ENCODE measurements around the gene UMODL1. TPM values are rescaled to one million over a fixed set of nuclear protein-coding genes. Genes with fewer than 3 reads are reported as not detected.

The UMODL1 gene
- total RNA-seq, 2 experiments from 2014 or later: 7.4 to 12.3 TPM

- H3K9me2 ChIP-seq (ENCODE audit: insufficient read depth, low read length): no peaks in the 10 kb centered on the region
- no peaks in the 10 kb centered on the region for H3K36me3 ChIP-seq (ENCODE audit: insufficient read depth, low read length)
- TF ChIP-seq CTCF (conservative IDR thresholded peaks at IDR 0.05; ENCODE audit: low read length) (no peak), EZH2phosphoT487 (IDR thresholded peaks at IDR 0.05; ENCODE audit: borderline replicate concordance, low read depth, low read length) (no peak)
- no peaks in the 10 kb centered on the region for H4K20me1 ChIP-seq (ENCODE audit: insufficient read depth, low read length)
- H3K4me2 ChIP-seq (ENCODE audit: low read length): peak overlapping the region; percentile 13; the same call in 1 of the 2 replicates
- ChIA-PET CTCF (ENCODE audit: unreplicated experiment) (interaction anchor here (1.1 to 1.7 kb wide), 4 partner anchors 69 to 94 kb away, joined by 6 to 13 read pairs (median 7); no protein-coding TSS in a partner anchor), POLR2A (interaction anchor here (1.2 to 1.7 kb wide), 3 partner anchors 81 to 146 kb away, joined by 3 to 4 read pairs (median 3); no protein-coding TSS in a partner anchor)
- H3K4me3 ChIP-seq (ENCODE audit: low read depth, low read length, poor library complexity, severe bottlenecking): no peak overlapping the region
- no peaks in the 10 kb centered on the region for H3K9me3 ChIP-seq (ENCODE audit: low read length)
- H2AFZ ChIP-seq (ENCODE audit: low read length): peak overlapping the region; percentile 76
- no peak for DNase-seq (ENCODE audit: low spot score)
- BruUV-seq (replicated peaks): no TSS peak
- H3K79me2 ChIP-seq (ENCODE audit: insufficient read depth, low read depth, low read length): no peaks in the 10 kb centered on the region
- peaks cover 31% of the 10 kb centered on the region for H3K4me1 ChIP-seq (ENCODE audit: insufficient read depth, low read length, poor library complexity, severe bottlenecking)
- intact Hi-C loops (cut with micrococcal nuclease; ENCODE audit: unreplicated experiment): loop anchor here (1.0 to 2.0 kb wide), 7 partner anchors 55 to 372 kb away; no protein-coding TSS in a partner anchor
- H3K27ac ChIP-seq (ENCODE audit: low read depth, low read length, poor library complexity, severe bottlenecking): peak overlapping the region; percentile 41
Measured at GRCh38 chr21:42164818-42165217, 93.7 kb downstream of the UMODL1 start.

DNA sequence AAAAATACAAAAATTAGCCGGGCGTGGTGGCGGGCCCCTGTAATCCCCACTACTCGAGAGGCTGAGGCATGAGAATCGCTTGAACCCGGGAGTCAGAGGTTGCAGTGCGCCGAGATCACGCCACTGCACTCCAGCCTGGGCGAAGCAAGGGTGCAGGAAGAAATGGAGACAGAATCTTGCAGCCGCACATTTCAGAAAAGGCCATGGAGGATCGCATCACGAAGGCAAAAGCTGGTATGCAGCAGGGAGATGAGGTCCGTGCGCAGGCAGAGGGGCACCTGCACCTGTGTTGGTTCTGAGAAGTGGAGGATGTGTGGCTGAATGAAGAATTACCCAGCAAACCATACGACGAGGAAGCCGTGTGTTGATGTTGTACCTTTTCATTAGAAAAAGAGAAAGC is 94.8 kb downstream of the UMODL1 start:
- H3K4me1 ChIP-seq (ENCODE audit: insufficient read depth, low read length, poor library complexity, severe bottlenecking): peaks cover 41% of the 10 kb centered on the region
- intact Hi-C loops (cut with micrococcal nuclease; ENCODE audit: unreplicated experiment): loop anchor here (2.0 kb wide), 2 partner anchors 67 to 143 kb away; no protein-coding TSS in a partner anchor
- H3K4me3 ChIP-seq (ENCODE audit: low read depth, low read length, poor library complexity, severe bottlenecking): no peak overlapping the region
- no peaks in the 10 kb centered on the region for H4K20me1 ChIP-seq (ENCODE audit: insufficient read depth, low read length)
- H3K4me2 ChIP-seq (ENCODE audit: low read length): no peak overlapping the region
- H3K79me2 ChIP-seq (ENCODE audit: insufficient read depth, low read depth, low read length): no peaks in the 10 kb centered on the region
- POLR2A ChIA-PET: interaction anchor here (0.6 to 1.2 kb wide), 4 partner anchors 69 to 284 kb away, joined by 3 to 4 read pairs (median 3); no protein-coding TSS in a partner anchor
- H2AFZ ChIP-seq (ENCODE audit: low read length): no peak overlapping the region
- no TSS peak for BruUV-seq (replicated peaks)
- no peaks in the 10 kb centered on the region for H3K36me3 ChIP-seq (ENCODE audit: insufficient read depth, low read length)
- CTCF ChIA-PET (ENCODE audit: unreplicated experiment): interaction anchor here (0.6 to 1.7 kb wide), 2 partner anchors 68 to 72 kb away, joined by 4 to 6 read pairs; no protein-coding TSS in a partner anchor
- no peaks in the 10 kb centered on the region for H3K9me3 ChIP-seq (ENCODE audit: low read length)
- H3K9me2 ChIP-seq (ENCODE audit: insufficient read depth, low read length): no peaks in the 10 kb centered on the region
- no peak overlapping the region for H3K27ac ChIP-seq (ENCODE audit: low read depth, low read length, poor library complexity, severe bottlenecking)
- TF ChIP-seq CTCF (conservative IDR thresholded peaks at IDR 0.05; ENCODE audit: low read length) (no peak), EZH2phosphoT487 (IDR thresholded peaks at IDR 0.05; ENCODE audit: borderline replicate concordance, low read depth, low read length) (no peak)
- no peak for DNase-seq (ENCODE audit: low spot score)

GRCh38 chr21:42169758-42170157 is 98.6 kb downstream of the UMODL1 start:
- no peak for DNase-seq (ENCODE audit: low spot score)
- H3K4me1 ChIP-seq (ENCODE audit: insufficient read depth, low read length, poor library complexity, severe bottlenecking): peaks cover 41% of the 10 kb centered on the region
- POLR2A ChIA-PET: no interaction called here
- no peak overlapping the region for H3K27ac ChIP-seq (ENCODE audit: low read depth, low read length, poor library complexity, severe bottlenecking)
- no peak overlapping the region for H3K4me2 ChIP-seq (ENCODE audit: low read length)
- BruUV-seq (replicated peaks): no TSS peak
- H3K79me2 ChIP-seq (ENCODE audit: insufficient read depth, low read depth, low read length): no peaks in the 10 kb centered on the region
- no peaks in the 10 kb centered on the region for H3K9me2 ChIP-seq (ENCODE audit: insufficient read depth, low read length)
- intact Hi-C loops (cut with micrococcal nuclease; ENCODE audit: unreplicated experiment): no loop called here
- H2AFZ ChIP-seq (ENCODE audit: low read length): no peak overlapping the region; the same call in 1 of the 2 replicates
- no peaks in the 10 kb centered on the region for H4K20me1 ChIP-seq (ENCODE audit: insufficient read depth, low read length)
- H3K4me3 ChIP-seq (ENCODE audit: low read depth, low read length, poor library complexity, severe bottlenecking): no peak overlapping the region
- CTCF ChIA-PET (ENCODE audit: unreplicated experiment): no interaction called here
- TF ChIP-seq CTCF (conservative IDR thresholded peaks at IDR 0.05; ENCODE audit: low read length): no peak
- no peak for TF ChIP-seq EZH2phosphoT487 (IDR thresholded peaks at IDR 0.05; ENCODE audit: borderline replicate concordance, low read depth, low read length)
- 0 out of 2 replicates have a peak, but pooled peaks cover 9% of the 10 kb centered on the region for H3K9me3 ChIP-seq (ENCODE audit: low read length)
- no peaks in the 10 kb centered on the region for H3K36me3 ChIP-seq (ENCODE audit: insufficient read depth, low read length)

Data from OCI-LY7 (cell line).